LNCAP (cell line): ENCODE measurements around the gene FBXL5.

Experiments used
- TF ChIP-seq, protein P1 (sequence below): fragments of 450-650 bp; IDR thresholded peaks from 2 replicates; pipeline ENCODE4 v1.5.1; 2017; ENCODE audit warnings: mild to moderate bottlenecking

The FBXL5 gene

DNA sequence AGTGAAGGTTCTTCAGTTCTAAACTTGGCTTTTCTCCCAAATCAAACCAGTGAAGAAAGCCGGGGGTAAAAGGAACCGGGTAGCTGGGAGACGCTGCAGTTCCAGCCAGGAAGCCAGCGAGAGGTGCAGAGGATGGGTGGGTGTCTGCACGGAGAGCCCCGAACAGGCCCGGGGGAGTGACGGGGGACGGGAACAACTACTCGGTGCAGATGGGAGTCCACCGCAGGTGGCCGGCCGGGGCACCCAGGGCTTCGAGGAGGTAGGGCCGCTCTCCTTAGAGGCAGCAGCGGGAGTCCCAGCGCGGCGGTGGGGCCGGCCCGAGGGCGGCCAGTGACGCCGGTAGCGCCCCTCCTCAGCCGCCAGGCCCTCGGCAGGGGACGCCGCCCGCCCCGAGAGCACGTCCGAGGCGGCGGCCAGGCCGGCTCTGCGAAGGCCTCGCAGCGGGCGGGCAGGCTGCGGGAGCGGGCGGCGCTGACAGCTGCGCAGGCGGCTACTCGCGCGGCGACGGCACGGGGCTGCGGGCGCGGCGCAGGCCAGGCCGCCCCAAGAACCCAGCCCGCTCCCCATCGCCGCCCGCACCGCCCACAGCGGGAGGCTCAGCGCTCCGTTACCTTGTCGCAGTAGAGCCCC lies 449 bp downstream of the FBXL5 start:
- TF ChIP-seq, protein P1, sequence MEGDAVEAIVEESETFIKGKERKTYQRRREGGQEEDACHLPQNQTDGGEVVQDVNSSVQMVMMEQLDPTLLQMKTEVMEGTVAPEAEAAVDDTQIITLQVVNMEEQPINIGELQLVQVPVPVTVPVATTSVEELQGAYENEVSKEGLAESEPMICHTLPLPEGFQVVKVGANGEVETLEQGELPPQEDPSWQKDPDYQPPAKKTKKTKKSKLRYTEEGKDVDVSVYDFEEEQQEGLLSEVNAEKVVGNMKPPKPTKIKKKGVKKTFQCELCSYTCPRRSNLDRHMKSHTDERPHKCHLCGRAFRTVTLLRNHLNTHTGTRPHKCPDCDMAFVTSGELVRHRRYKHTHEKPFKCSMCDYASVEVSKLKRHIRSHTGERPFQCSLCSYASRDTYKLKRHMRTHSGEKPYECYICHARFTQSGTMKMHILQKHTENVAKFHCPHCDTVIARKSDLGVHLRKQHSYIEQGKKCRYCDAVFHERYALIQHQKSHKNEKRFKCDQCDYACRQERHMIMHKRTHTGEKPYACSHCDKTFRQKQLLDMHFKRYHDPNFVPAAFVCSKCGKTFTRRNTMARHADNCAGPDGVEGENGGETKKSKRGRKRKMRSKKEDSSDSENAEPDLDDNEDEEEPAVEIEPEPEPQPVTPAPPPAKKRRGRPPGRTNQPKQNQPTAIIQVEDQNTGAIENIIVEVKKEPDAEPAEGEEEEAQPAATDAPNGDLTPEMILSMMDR: 0 out of 2 replicates have a peak, but pooled peaks have one; percentile 11

DNA sequence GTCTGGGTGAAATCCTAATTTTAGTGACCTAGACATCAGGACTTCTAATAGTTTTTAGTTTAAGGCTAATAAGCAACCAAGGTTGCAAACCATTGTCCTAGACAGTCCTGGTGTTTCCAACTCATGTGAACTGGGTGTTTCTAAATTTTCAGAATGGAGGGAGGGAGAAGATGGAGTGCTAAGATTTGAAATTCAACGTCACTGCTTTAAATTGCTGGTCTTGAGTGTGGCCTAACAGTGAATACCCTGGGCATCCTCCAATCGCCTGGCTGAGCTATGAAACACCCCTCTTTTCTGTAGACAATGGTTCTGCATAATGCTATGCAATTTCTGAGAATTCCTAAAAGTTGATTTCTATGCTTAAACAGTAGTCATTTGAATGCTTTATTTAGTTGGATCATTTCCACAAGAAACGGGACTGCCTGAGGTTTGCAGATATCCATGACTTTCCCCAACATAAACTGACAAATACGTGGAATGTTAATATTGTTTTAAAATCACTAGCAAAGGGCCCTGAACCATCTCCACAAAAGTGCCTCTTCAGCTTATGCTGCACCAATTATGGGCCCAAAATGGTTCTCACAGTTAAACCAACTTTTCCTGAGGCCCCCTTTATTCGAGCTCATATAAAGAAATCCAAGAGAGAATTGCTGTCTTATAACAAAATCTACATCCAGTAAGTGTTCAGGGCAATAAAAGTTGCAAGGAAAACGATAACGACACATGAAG lies 1.1 kb downstream of the FBXL5 start:
- TF ChIP-seq, protein P1: no peak

DNA sequence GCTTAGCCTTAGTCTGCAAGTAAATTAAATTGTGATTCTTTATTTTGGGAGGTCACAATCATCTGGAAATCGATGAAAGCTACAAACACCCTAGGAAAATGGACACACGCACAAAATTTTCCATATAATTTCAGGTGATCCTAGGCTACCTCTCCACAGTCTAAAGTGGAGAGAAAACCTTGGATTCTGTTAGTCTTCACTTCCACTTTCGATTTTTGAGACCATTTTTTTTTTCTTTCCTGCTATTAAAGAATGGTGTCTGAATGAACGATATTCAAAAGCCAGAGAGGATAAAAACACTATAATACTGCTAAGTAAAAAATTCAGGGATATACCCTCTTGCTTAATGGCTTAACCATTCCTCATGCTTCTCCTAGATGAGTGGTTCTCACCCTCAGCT lies 1.7 kb downstream of the FBXL5 start:
- TF ChIP-seq, protein P1: no peak

DNA sequence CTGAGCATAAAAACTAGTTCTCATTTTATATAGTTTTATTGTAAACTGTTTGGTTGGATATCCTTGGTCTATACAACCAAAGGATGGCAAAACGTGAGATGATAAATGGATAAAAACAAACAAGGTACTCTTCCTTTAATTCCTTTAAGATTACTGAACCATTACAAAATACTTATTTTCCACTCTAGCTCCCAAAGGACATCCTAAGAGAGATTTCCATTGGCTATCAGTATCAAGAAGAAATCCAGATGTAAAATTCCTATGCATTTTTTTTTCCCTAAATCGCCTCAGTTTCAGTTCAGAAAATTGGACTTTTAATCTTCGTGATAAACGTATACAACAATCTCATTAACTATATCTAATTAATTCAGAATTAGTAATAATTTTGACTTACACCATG lies 2.3 kb downstream of the FBXL5 start:
- TF ChIP-seq, protein P1: no peak

DNA sequence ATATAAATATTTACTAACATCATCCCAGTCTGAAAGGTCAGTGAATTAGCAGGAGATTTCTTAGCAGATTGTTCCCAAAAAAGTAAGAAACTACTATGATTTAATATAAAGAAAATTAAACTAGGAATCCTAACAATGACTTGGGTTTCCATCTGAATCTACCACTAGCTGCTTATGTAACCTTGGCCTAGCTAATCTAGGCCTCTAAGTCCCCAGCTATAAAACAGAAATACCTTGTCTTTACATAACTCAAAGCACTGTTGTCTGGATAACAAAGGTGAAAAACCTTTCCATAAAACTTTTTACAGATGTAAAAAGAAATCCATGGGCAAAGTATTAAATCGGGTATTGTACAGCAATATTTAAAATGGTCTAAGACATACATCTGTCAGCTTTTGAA lies 3.0 kb downstream of the FBXL5 start:
- TF ChIP-seq, protein P1: no peak

DNA sequence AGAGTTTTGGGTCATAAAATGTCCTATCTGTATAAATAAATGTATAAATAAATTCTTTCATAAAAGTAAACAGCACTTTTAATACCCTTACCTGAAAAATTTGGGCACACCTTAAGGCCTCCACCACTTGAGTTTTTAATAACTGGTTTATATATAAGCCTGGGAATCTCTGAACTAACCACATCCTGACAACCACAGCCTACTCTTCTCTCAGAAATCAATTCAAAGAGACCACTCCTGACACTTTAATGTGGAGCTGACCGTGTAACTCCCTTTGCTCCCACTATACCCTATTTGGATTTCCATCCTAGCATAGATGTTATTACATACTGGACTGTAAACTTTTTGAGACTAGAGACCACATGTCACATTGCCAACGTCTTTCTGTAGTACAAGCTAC lies 3.5 kb downstream of the FBXL5 start:
- TF ChIP-seq, protein P1: no peak

DNA sequence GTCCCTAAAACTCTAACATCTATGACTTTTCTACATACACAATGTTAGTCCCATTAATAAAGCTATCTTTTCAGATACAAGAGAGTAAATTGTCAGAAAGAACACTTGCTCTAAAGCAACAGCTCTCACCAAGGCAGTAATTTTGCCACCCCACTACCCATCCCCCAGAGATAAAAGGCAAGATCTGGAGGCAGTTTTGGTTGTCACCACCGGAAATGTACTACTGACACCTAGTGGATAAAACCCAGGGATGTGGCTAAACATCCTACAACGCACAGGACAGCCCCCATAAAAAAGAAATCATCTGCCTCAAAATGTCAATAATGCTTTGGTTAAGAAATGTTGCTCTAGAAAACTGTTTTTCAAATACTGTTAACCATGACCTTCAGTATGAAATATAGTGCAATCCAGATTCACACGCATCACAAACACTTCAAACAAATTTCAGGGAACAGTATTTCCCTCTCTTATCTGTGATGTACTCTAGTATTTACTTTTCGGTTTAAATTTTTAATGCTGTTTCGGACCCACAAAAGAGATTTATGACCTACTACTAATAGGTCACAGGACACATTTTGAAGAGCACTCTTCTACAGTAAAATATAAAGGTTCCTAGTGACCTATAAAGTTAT lies 5.1 kb downstream of the FBXL5 start:
- TF ChIP-seq, protein P1: peak; percentile 83
